Measurements from ENCODE around the gene ABLIM2. TPM values are rescaled to one million over a fixed set of nuclear protein-coding genes. Genes with fewer than 3 reads are reported as not detected.

The ABLIM2 gene
- total RNA-seq, 4 donors from 2014 or later: 177 to 281 (median 244) TPM

GRCh38 chr4:7984286-7984925 is 174.2 kb downstream of the ABLIM2 start:
- no peak for DNase-seq
- Histone ChIP-seq H3K4me1 (peaks cover 19 to 21% of the 10 kb centered on the region in 2 donors), H3K4me3 (no peak overlapping the region), H3K36me3 (peaks cover 0 to 48% of the 10 kb centered on the region in 2 donors), H3K27me3 (no peaks in the 10 kb centered on the region), H3K9me3 (no peaks in the 10 kb centered on the region), H3K27ac (peak overlapping the region in 3 of 4 donors; percentile 58 to 66 (median 66))
- intact Hi-C loops (cut with DNase I; ENCODE audit: low total_unique reads): no loop called here
- TF ChIP-seq POLR2A (IDR thresholded peaks at IDR 0.05) (no peak), CTCF (IDR thresholded peaks at IDR 0.05 in 4 of 5, conservative IDR thresholded peaks at IDR 0.05 in 1 of 5) (no peak)
- no peak for ATAC-seq
- in situ Hi-C loops (cut with MboI; ENCODE audit: low sequenced_read_pairs in 4 of 4): loop anchor here in 1 of 4 donors (25.0 kb wide), 1 partner anchor 172 kb away; no protein-coding TSS in a partner anchor

GRCh38 chr4:7983296-7983695 is 175.3 kb downstream of the ABLIM2 start:
- intact Hi-C loops (cut with DNase I; ENCODE audit: low total_unique reads) (no loop called here), in situ Hi-C loops (cut with MboI; ENCODE audit: low sequenced_read_pairs in 4 of 4) (loop anchor here in 1 of 4 donors (25.0 kb wide), 1 partner anchor 171 kb away; no protein-coding TSS in a partner anchor)
- H3K36me3 ChIP-seq: peaks cover 0 to 58% of the 10 kb centered on the region in 2 donors
- H3K4me1 ChIP-seq: peaks cover 19 to 21% of the 10 kb centered on the region in 2 donors
- TF ChIP-seq CTCF (IDR thresholded peaks at IDR 0.05 in 4 of 5, conservative IDR thresholded peaks at IDR 0.05 in 1 of 5) (no peak), POLR2A (IDR thresholded peaks at IDR 0.05) (no peak)
- H3K9me3 ChIP-seq: no peaks in the 10 kb centered on the region
- H3K4me3 ChIP-seq: no peak overlapping the region
- ATAC-seq (no peak), DNase-seq (no peak)
- no peak overlapping the region for H3K27ac ChIP-seq
- no peaks in the 10 kb centered on the region for H3K27me3 ChIP-seq

- H3K4me3 ChIP-seq: no peak overlapping the region
- ATAC-seq (no peak), DNase-seq (no peak)
- H3K27me3 ChIP-seq: no peaks in the 10 kb centered on the region
- H3K27ac ChIP-seq: no peak overlapping the region
- in situ Hi-C loops (cut with MboI; ENCODE audit: low sequenced_read_pairs in 4 of 4): loop anchor here in 1 of 4 donors (25.0 kb wide), 1 partner anchor 170 kb away; no protein-coding TSS in a partner anchor
- TF ChIP-seq POLR2A (IDR thresholded peaks at IDR 0.05) (no peak), CTCF (IDR thresholded peaks at IDR 0.05 in 4 of 5, conservative IDR thresholded peaks at IDR 0.05 in 1 of 5) (no peak)
- peaks cover 0 to 72% of the 10 kb centered on the region in 2 donors for H3K36me3 ChIP-seq
- intact Hi-C loops (cut with DNase I; ENCODE audit: low total_unique reads): no loop called here
- no peaks in the 10 kb centered on the region for H3K9me3 ChIP-seq
- H3K4me1 ChIP-seq: peaks cover 12% of the 10 kb centered on the region in 2 donors
Measured at GRCh38 chr4:7981738-7982394, 176.7 kb downstream of the ABLIM2 start.

GRCh38 chr4:7980036-7980435 is 178.6 kb downstream of the ABLIM2 start:
- in situ Hi-C loops (cut with MboI; ENCODE audit: low sequenced_read_pairs in 4 of 4): loop anchor here in 1 of 4 donors (25.0 kb wide), 1 partner anchor 168 kb away; no protein-coding TSS in a partner anchor
- intact Hi-C loops (cut with DNase I; ENCODE audit: low total_unique reads): no loop called here
- Histone ChIP-seq H3K9me3 (no peaks in the 10 kb centered on the region), H3K27ac (peak overlapping the region in 3 of 4 donors; percentile 1 to 14 (median 10)), H3K4me1 (no peaks in the 10 kb centered on the region), H3K4me3 (no peak overlapping the region), H3K36me3 (peaks cover 0 to 67% of the 10 kb centered on the region in 2 donors), H3K27me3 (no peaks in the 10 kb centered on the region)
- TF ChIP-seq CTCF (IDR thresholded peaks at IDR 0.05 in 4 of 5, conservative IDR thresholded peaks at IDR 0.05 in 1 of 5) (no peak), POLR2A (IDR thresholded peaks at IDR 0.05) (no peak)
- ATAC-seq: no peak
- no peak for DNase-seq

Data from gastrocnemius medialis (tissue), 4 donors.